ENCODE measurements around the gene PGLYRP1. TPM values are rescaled to one million over a fixed set of nuclear protein-coding genes. Genes with fewer than 3 reads are reported as not detected.

The PGLYRP1 gene
- total and polyA plus RNA-seq, 2 of the 13 experiments (the other 11 are each of a cell fraction or from before 2014, with no cell fraction given), result not detected

DNA sequence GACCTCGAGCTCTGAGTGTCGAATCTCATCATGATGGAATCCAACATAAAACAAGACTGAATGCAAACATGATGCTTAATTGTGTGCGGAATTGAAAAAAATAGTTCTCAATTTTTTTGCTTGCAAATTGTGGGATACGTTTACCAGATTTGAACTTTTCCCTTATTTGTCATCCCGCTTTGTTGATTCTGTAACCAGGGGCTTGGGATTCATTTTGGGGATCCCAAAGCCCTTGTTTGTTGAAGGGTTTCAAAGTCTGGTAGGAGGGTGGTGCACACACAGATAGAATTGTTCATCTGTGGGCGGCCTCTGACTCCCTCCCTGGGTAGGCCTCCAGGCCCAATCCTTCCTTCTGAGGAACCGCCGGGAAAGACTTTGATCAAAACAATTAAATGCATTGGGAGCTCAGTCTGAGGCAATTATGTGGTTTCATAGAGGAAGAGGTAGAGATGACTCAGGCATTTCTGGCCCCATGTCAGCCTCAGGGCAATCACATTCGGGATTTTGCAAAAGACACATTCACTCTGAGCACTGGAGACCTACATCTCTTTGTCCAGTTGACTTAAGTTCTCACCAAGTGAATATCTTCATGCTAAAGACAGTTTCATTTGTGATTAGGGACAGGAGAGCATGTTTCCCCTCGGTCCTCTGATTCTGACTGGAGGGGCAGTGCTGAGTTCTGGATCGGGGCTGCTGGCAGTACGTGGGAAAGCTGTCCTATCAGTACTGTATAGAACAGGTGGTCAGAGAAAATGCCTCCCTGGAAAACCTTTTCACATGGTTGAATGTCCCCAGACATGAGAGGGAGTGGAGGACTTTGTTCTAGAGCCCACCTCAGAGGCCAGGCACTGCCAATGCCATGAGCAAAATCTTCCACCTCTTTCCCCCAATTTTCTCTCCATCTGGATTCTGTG, 45.7 kb upstream of the PGLYRP1 start (continued):
- TF ChIP-seq, protein P1, sequence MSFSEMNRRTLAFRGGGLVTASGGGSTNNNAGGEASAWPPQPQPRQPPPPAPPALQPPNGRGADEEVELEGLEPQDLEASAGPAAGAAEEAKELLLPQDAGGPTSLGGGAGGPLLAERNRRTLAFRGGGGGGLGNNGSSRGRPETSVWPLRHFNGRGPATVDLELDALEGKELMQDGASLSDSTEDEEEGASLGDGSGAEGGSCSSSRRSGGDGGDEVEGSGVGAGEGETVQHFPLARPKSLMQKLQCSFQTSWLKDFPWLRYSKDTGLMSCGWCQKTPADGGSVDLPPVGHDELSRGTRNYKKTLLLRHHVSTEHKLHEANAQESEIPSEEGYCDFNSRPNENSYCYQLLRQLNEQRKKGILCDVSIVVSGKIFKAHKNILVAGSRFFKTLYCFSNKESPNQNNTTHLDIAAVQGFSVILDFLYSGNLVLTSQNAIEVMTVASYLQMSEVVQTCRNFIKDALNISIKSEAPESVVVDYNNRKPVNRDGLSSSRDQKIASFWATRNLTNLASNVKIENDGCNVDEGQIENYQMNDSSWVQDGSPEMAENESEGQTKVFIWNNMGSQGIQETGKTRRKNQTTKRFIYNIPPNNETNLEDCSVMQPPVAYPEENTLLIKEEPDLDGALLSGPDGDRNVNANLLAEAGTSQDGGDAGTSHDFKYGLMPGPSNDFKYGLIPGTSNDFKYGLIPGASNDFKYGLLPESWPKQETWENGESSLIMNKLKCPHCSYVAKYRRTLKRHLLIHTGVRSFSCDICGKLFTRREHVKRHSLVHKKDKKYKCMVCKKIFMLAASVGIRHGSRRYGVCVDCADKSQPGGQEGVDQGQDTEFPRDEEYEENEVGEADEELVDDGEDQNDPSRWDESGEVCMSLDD (CRISPR knock-in tag; IDR thresholded peaks at IDR 0.05; ENCODE audit: borderline replicate concordance), result peak; percentile 23; the same call in 1 of the 2 replicates
- TF ChIP-seq EZH2 (conservative IDR thresholded peaks at IDR 0.05; ENCODE audit: low read depth, low read length) (no peak), TCF7L2 (IDR thresholded peaks at IDR 0.05; ENCODE audit: low read depth, low read length) (0 out of 2 replicates have a peak, but pooled peaks have one; percentile 51), HNF4A (CRISPR knock-in tag; IDR thresholded peaks at IDR 0.05) (peak; percentile 12; the same call in 1 of the 2 replicates), JUNB (CRISPR knock-in tag; IDR thresholded peaks at IDR 0.05; ENCODE audit: borderline replicate concordance) (peak; percentile 25; the same call in 1 of the 2 replicates), ETV5 (CRISPR knock-in tag; IDR thresholded peaks at IDR 0.05; ENCODE audit: borderline replicate concordance) (peak; percentile 46; the same call in 1 of the 2 replicates), FOXA1 (IDR thresholded peaks at IDR 0.05) (no peak), FOXA1 (CRISPR knock-in tag; IDR thresholded peaks at IDR 0.05) (peak; percentile 61; the same call in 1 of the 2 replicates), FOSL2 (CRISPR knock-in tag; IDR thresholded peaks at IDR 0.05) (peak; percentile 83), ATRX (CRISPR knock-in tag; IDR thresholded peaks at IDR 0.05; ENCODE audit: borderline replicate concordance) (no peak), HMG20A (CRISPR knock-in tag; IDR thresholded peaks at IDR 0.05; ENCODE audit: borderline replicate concordance) (0 out of 2 replicates have a peak, but pooled peaks have one; percentile 11), TCF7 (IDR thresholded peaks at IDR 0.05; ENCODE audit: low read depth) (peak; percentile 89), GLI4 (CRISPR knock-in tag; IDR thresholded peaks at IDR 0.05; ENCODE audit: borderline replicate concordance) (no peak)
- TF ChIP-seq, protein P2, sequence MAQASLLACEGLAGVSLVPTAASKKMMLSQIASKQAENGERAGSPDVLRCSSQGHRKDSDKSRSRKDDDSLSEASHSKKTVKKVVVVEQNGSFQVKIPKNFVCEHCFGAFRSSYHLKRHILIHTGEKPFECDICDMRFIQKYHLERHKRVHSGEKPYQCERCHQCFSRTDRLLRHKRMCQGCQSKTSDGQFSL (CRISPR knock-in tag; IDR thresholded peaks at IDR 0.05), result no peak
- TF ChIP-seq, protein P3, sequence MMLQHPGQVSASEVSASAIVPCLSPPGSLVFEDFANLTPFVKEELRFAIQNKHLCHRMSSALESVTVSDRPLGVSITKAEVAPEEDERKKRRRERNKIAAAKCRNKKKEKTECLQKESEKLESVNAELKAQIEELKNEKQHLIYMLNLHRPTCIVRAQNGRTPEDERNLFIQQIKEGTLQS (CRISPR knock-in tag; IDR thresholded peaks at IDR 0.05), result peak; percentile 47; the same call in 1 of the 2 replicates

Data from HepG2 (cell line).